ENCODE data around the gene RFTN2. TPM values are rescaled to one million over a fixed set of nuclear protein-coding genes. Genes with fewer than 3 reads are reported as not detected.
"Not testable (repeated sequence)": the region's sequence is repeated elsewhere in the genome, so short reads cannot be mapped to it uniquely, and the experiment has no call there.

RFTN2 gene, protein sequence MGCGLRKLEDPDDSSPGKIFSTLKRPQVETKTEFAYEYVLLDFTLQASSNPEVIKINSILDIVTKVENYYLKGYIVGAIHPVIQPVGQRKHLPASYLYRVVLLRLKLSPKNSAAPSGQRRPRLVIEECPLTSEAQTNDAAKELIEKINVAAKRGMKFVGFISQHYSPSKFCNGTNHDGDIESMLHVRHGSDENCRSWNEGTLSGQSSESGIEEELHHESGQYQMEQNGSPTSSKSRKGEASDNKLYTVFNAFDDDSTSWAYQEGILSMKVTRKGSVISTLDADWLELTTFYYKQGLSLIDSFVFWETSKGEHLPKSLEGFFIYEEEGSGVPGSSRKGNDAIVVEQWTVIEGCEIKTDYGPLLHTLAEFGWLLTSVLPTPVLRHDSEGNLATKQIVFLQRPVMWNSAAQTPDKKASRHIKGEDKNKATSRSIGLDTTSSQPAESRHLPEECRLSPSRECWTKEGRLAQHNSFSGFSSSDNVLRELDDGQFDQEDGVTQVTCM
- 2.8 and 8.3 TPM in 2 replicates for total RNA-seq
- polyA plus RNA-seq: 5.0 and 5.9 TPM in 2 replicates

DNA sequence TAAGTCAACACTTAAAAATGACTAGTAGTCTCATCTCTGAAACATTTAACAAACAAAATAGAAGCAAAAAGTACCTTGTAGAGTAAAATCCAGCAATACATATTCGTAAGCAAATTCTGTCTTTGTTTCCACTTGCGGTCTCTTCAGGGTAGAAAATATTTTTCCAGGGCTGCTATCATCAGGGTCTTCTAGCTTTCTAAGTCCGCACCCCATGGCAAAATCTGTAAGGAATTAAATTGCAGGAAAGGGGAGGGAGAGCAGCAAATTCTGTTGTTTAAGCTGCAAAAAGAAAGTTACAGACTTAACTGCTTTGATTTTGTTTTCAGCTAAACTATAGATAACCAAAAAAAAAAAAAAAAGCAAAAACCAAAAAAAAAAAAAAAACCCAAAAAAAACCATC lies at the start of gene RFTN2:
Gene RFTN2, minus strand, starts transcription at position 342 of the 400 bp plus-strand sequence. Its CDS starts 129 bp downstream, at position 213.
- Histone ChIP-seq H3K27ac (no peak within 1 kb of the TSS), H3K27me3 (no peaks in the 10 kb centered on the region), H3K4me1 (ENCODE audit: low read depth) (peaks cover 43% of the 10 kb centered on the region), H3K4me3 (peak within 1 kb of the TSS; percentile 24), H3K9me3 (ENCODE audit: low read depth) (no peaks in the 10 kb centered on the region), H3K36me3 (no peaks in the 10 kb centered on the region)
- TF ChIP-seq, protein P1, sequence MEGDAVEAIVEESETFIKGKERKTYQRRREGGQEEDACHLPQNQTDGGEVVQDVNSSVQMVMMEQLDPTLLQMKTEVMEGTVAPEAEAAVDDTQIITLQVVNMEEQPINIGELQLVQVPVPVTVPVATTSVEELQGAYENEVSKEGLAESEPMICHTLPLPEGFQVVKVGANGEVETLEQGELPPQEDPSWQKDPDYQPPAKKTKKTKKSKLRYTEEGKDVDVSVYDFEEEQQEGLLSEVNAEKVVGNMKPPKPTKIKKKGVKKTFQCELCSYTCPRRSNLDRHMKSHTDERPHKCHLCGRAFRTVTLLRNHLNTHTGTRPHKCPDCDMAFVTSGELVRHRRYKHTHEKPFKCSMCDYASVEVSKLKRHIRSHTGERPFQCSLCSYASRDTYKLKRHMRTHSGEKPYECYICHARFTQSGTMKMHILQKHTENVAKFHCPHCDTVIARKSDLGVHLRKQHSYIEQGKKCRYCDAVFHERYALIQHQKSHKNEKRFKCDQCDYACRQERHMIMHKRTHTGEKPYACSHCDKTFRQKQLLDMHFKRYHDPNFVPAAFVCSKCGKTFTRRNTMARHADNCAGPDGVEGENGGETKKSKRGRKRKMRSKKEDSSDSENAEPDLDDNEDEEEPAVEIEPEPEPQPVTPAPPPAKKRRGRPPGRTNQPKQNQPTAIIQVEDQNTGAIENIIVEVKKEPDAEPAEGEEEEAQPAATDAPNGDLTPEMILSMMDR (IDR thresholded peaks at IDR 0.05; ENCODE audit: low read depth, low read length): no peak
- DNase-seq (ENCODE audit: low read depth in 1 of 2, low spot score in 1 of 2): peak in 1 of 2 donors; percentile 30

DNA sequence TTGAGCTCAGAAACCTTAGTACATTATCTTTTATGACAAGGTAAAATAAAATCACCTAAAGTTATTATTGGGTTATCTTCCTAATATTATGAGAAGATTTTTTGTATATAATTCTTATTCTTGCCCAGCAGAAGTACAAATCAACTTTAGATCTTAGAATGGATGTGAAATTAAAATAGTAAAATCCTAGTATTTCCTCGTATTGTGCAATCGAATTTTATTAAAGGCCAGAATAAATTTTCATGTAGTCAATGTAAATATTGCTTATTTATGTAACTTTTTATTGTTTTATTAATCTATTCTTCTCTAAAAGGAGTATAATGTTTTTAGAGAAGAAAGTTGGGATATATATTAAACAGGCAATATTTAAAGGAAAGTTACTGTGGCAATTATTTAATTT lies 42.5 kb upstream of the RFTN2 start:
- Histone ChIP-seq H3K27ac (no peak overlapping the region), H3K27me3 (no peaks in the 10 kb centered on the region), H3K9me3 (ENCODE audit: low read depth) (no peaks in the 10 kb centered on the region), H3K36me3 (no peaks in the 10 kb centered on the region), H3K4me3 (no peak overlapping the region), H3K4me1 (ENCODE audit: low read depth) (no peaks in the 10 kb centered on the region)
- TF ChIP-seq, protein P1 (IDR thresholded peaks at IDR 0.05; ENCODE audit: low read depth, low read length): no peak
- DNase-seq (ENCODE audit: low read depth in 1 of 2, low spot score in 1 of 2): no peak

DNA sequence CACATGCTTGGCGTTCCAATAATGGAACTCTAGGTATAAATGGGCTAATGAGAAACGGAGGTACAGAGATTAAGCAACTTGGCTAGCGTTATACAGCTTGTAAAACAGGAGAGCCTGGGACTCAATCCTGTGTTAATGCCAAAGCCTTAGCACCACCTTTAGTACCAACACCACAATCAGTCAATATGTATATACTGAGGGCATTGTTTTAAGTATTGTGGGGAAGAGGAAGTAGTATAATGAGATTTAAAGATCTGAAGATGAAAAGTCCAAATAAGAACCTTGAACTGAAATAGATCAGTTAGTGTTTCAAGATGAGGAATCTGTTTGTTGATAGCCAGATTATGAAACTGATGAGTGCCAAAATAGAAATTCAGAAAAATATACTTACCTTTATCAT lies 37.9 kb upstream of the RFTN2 start:
- Histone ChIP-seq H3K36me3 (no peaks in the 10 kb centered on the region), H3K9me3 (ENCODE audit: low read depth) (no peaks in the 10 kb centered on the region), H3K27ac (no peak overlapping the region), H3K4me1 (ENCODE audit: low read depth) (peaks cover 2% of the 10 kb centered on the region), H3K4me3 (no peak overlapping the region), H3K27me3 (no peaks in the 10 kb centered on the region)
- TF ChIP-seq, protein P1 (IDR thresholded peaks at IDR 0.05; ENCODE audit: low read depth, low read length): no peak
- DNase-seq (ENCODE audit: low read depth in 1 of 2, low spot score in 1 of 2): no peak

DNA sequence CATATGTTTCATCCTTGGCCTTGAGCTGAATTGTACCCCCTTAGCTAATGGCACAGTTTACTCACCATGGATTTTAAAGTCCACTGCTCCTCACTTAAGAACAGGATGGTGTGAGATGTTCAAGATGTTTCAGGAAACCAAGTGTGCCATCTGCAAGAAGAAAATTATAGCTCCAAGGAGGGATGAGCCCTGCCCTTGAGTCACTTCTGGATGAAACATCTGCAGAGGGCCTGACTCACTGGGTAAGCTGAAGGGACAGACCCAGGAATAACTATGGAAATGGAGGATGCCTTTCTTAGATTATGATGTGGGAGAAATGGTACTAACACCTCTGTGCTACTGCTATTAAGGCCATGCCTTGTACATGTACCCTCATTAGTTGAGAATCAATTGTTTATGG lies 36.2 kb upstream of the RFTN2 start:
- Histone ChIP-seq H3K27me3 (no peaks in the 10 kb centered on the region), H3K27ac (no peak overlapping the region), H3K36me3 (no peaks in the 10 kb centered on the region), H3K4me3 (no peak overlapping the region), H3K4me1 (ENCODE audit: low read depth) (peaks cover 16% of the 10 kb centered on the region), H3K9me3 (ENCODE audit: low read depth) (no peaks in the 10 kb centered on the region)
- DNase-seq (ENCODE audit: low read depth in 1 of 2, low spot score in 1 of 2): no peak
- TF ChIP-seq, protein P1 (IDR thresholded peaks at IDR 0.05; ENCODE audit: low read depth, low read length): no peak

DNA sequence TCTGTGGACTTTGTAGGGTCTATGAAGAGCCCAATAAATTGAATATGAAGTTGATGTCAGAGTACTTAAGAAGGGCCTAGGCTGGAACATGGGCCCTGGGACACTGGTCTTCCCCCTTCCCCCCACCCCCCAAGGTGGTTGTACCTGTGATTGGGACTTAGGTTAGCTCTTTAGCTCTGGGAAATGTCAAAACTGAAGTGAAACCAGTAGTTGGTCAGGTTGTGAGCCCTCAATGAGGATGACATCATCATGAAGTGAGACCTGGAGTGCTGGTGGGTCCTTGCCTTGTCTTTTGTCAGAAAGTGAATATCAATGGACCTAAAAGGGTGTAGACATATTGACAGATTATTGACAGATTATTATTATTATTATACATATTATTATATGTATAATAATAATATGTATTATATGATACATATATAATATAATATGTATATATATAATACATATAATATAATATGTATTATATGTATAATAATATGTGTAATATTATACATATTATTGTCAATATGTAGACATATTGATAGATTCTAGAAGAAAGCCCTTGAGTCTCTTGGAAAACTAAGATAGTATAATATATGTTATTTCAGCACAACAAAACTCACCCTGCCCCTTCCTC lies 35.1 kb upstream of the RFTN2 start:
- H3K27ac ChIP-seq: no peak overlapping the region
- H3K27me3 ChIP-seq: no peaks in the 10 kb centered on the region
- DNase-seq (ENCODE audit: low read depth in 1 of 2, low spot score in 1 of 2): no peak
- peaks cover 16% of the 10 kb centered on the region for H3K4me1 ChIP-seq (ENCODE audit: low read depth)
- H3K9me3 ChIP-seq (ENCODE audit: low read depth): no peaks in the 10 kb centered on the region
- no peak overlapping the region for H3K4me3 ChIP-seq
- H3K36me3 ChIP-seq: no peaks in the 10 kb centered on the region
- TF ChIP-seq, protein P1 (IDR thresholded peaks at IDR 0.05; ENCODE audit: low read depth, low read length): no peak

DNA sequence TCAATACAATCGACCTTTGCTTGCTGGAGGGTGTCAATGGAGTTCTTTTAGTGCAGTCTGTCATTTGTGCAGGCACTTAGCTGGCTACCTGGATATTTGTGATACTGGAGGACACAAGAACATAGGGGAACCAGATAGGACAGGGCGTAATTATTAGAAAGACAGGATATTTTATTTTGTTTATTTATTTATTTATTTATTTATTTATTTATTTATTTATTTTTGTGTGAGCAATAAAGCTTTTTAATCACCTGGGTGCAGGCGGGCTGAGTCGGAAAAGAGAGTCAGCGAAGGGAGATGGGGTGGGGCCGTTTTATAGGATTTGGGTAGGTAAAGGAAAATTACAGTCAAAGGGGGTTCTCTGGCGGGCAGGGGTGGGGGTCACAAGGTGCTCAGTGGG lies 33.8 kb upstream of the RFTN2 start:
- peaks cover 21% of the 10 kb centered on the region for H3K4me1 ChIP-seq (ENCODE audit: low read depth)
- H3K4me3 ChIP-seq; H3K9me3 ChIP-seq (ENCODE audit: low read depth); DNase-seq (ENCODE audit: low read depth in 1 of 2, low spot score in 1 of 2); H3K27ac ChIP-seq; H3K36me3 ChIP-seq; H3K27me3 ChIP-seq: not testable (repeated sequence)
